ENCODE data around the gene SPTBN1.

SPTBN1 gene

DNA sequence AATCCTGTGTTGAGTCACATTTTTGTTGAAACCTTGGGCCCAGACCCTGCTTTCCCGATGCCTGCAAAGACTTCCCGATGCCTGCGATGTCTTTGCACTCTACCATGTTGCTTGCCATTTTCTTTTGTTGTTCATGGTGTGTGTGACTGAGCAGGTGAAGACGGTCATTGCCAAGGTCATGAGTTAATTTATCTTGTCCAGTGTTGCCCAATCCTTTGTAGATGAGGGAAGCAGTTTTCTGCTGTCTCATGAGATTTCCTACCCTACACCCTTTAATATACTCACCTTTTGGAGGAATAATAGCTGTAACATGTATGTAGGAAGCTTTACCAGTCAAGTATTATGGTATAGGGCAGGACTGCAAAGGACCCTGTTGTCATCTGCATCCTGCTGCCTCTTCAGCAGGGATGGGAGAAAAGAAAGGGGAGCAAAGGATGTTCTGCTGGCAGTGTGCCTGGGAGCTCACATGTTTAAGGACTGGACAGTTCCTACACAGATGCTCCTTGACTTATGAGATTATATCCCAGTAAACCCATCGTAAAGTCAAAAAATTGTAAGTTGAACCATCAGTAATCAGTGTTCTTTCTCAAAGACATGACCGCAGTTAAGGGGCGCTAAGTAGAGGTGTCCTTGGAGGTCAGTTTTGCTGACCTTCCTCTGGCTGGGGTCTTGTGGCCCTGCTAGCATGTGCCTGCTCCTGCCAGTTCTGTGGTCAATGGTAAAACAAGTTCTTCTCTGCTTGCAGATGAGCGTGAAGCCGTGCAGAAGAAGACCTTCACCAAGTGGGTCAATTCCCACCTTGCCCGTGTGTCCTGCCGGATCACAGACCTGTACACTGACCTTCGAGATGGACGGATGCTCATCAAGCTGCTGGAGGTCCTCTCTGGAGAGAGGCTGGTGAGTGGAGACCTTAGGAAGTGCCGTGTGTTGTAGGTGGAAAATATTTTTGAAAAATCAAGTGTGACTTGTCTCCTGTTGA, 142.5 kb downstream of the SPTBN1 start (continued):
- TF ChIP-seq, protein P1, sequence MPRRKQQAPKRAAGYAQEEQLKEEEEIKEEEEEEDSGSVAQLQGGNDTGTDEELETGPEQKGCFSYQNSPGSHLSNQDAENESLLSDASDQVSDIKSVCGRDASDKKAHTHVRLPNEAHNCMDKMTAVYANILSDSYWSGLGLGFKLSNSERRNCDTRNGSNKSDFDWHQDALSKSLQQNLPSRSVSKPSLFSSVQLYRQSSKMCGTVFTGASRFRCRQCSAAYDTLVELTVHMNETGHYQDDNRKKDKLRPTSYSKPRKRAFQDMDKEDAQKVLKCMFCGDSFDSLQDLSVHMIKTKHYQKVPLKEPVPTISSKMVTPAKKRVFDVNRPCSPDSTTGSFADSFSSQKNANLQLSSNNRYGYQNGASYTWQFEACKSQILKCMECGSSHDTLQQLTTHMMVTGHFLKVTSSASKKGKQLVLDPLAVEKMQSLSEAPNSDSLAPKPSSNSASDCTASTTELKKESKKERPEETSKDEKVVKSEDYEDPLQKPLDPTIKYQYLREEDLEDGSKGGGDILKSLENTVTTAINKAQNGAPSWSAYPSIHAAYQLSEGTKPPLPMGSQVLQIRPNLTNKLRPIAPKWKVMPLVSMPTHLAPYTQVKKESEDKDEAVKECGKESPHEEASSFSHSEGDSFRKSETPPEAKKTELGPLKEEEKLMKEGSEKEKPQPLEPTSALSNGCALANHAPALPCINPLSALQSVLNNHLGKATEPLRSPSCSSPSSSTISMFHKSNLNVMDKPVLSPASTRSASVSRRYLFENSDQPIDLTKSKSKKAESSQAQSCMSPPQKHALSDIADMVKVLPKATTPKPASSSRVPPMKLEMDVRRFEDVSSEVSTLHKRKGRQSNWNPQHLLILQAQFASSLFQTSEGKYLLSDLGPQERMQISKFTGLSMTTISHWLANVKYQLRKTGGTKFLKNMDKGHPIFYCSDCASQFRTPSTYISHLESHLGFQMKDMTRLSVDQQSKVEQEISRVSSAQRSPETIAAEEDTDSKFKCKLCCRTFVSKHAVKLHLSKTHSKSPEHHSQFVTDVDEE (CRISPR knock-in tag; IDR thresholded peaks at IDR 0.05) = no peak
- TF ChIP-seq ISL1 (CRISPR knock-in tag; IDR thresholded peaks at IDR 0.05) (no peak), RARB (CRISPR knock-in tag; IDR thresholded peaks at IDR 0.05) (no peak), TCF4 (CRISPR knock-in tag; IDR thresholded peaks at IDR 0.05; ENCODE audit: borderline replicate concordance) (no peak), ARNTL (CRISPR knock-in tag; IDR thresholded peaks at IDR 0.05; ENCODE audit: borderline replicate concordance, low read depth) (no peak), ESRRG (CRISPR knock-in tag; IDR thresholded peaks at IDR 0.05) (no peak), BACH2 (CRISPR knock-in tag; IDR thresholded peaks at IDR 0.05; ENCODE audit: borderline replicate concordance) (no peak), ZNF70 (CRISPR knock-in tag; IDR thresholded peaks at IDR 0.05) (no peak), TOX (CRISPR knock-in tag; IDR thresholded peaks at IDR 0.05; ENCODE audit: borderline replicate concordance) (no peak)
- TF ChIP-seq, protein P2, sequence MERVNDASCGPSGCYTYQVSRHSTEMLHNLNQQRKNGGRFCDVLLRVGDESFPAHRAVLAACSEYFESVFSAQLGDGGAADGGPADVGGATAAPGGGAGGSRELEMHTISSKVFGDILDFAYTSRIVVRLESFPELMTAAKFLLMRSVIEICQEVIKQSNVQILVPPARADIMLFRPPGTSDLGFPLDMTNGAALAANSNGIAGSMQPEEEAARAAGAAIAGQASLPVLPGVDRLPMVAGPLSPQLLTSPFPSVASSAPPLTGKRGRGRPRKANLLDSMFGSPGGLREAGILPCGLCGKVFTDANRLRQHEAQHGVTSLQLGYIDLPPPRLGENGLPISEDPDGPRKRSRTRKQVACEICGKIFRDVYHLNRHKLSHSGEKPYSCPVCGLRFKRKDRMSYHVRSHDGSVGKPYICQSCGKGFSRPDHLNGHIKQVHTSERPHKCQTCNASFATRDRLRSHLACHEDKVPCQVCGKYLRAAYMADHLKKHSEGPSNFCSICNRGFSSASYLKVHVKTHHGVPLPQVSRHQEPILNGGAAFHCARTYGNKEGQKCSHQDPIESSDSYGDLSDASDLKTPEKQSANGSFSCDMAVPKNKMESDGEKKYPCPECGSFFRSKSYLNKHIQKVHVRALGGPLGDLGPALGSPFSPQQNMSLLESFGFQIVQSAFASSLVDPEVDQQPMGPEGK (CRISPR knock-in tag; IDR thresholded peaks at IDR 0.05; ENCODE audit: borderline replicate concordance) = no peak

DNA sequence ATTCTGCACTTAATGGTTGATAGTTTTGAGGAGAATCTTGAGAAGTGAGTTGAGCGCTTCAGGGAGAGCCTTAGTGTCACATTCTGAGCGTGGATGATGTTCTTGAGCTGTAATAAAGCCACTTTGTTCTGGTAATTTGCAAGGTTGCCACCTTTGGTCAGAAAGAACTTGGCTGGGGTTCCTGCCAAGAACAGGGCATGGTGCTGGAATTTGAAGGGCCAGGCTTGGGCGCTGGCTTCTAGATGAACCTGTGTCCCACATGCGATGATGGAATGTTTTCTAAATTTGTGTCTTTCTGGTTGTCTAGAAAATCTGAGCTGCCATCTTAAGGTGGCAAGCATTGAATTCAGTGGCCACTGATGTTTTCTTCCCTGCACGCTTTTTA, 143.2 kb downstream of the SPTBN1 start:
- ATAC-seq = no peak
- no peak for TF ChIP-seq RARB (CRISPR knock-in tag; IDR thresholded peaks at IDR 0.05)
- TF ChIP-seq, protein P3, sequence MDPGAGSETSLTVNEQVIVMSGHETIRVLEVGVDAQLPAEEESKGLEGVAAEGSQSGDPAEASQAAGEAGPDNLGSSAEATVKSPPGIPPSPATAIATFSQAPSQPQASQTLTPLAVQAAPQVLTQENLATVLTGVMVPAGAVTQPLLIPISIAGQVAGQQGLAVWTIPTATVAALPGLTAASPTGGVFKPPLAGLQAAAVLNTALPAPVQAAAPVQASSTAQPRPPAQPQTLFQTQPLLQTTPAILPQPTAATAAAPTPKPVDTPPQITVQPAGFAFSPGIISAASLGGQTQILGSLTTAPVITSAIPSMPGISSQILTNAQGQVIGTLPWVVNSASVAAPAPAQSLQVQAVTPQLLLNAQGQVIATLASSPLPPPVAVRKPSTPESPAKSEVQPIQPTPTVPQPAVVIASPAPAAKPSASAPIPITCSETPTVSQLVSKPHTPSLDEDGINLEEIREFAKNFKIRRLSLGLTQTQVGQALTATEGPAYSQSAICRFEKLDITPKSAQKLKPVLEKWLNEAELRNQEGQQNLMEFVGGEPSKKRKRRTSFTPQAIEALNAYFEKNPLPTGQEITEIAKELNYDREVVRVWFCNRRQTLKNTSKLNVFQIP (CRISPR knock-in tag; IDR thresholded peaks at IDR 0.05; ENCODE audit: borderline replicate concordance, low read depth) = no peak
- TF ChIP-seq ZC3H10 (CRISPR knock-in tag; IDR thresholded peaks at IDR 0.05) = no peak
- no peak for TF ChIP-seq ZFP30 (CRISPR knock-in tag; IDR thresholded peaks at IDR 0.05)
- no peak for TF ChIP-seq GLIS3 (CRISPR knock-in tag; IDR thresholded peaks at IDR 0.05)
- TF ChIP-seq PPARA (CRISPR knock-in tag; IDR thresholded peaks at IDR 0.05; ENCODE audit: borderline replicate concordance) = no peak
- TF ChIP-seq ZNF8 (CRISPR knock-in tag; IDR thresholded peaks at IDR 0.05) = no peak
- no peak for TF ChIP-seq TCF4 (CRISPR knock-in tag; IDR thresholded peaks at IDR 0.05; ENCODE audit: borderline replicate concordance)
- TF ChIP-seq TOX (CRISPR knock-in tag; IDR thresholded peaks at IDR 0.05; ENCODE audit: borderline replicate concordance) = no peak
- TF ChIP-seq BACH2 (CRISPR knock-in tag; IDR thresholded peaks at IDR 0.05; ENCODE audit: borderline replicate concordance) = no peak
- TF ChIP-seq ISL1 (CRISPR knock-in tag; IDR thresholded peaks at IDR 0.05) = no peak
- TF ChIP-seq, protein P1 (CRISPR knock-in tag; IDR thresholded peaks at IDR 0.05) = no peak

DNA sequence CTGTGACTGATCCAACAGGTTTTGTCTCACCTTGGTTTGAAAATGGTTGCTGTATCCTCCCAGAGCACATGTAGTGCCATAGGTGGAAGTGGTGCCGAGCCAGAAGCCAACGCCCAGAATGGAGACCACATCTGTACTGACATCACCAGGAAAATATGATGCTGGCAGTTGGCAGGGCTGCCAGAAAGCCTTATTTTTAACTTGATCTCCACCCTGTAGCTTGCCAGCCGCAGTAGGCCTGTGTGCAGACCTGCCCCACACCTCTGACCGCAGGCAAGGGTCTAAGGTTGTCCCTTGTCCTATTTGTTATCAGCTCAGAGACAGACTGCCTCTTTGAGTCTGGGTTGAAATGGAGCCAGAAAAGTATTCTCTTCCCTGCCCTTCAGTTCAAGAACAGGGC, 143.8 kb downstream of the SPTBN1 start:
- no peak for ATAC-seq
- TF ChIP-seq, protein P1 (CRISPR knock-in tag; IDR thresholded peaks at IDR 0.05) = no peak
- no peak for TF ChIP-seq ZNF8 (CRISPR knock-in tag; IDR thresholded peaks at IDR 0.05)
- TF ChIP-seq, protein P4, sequence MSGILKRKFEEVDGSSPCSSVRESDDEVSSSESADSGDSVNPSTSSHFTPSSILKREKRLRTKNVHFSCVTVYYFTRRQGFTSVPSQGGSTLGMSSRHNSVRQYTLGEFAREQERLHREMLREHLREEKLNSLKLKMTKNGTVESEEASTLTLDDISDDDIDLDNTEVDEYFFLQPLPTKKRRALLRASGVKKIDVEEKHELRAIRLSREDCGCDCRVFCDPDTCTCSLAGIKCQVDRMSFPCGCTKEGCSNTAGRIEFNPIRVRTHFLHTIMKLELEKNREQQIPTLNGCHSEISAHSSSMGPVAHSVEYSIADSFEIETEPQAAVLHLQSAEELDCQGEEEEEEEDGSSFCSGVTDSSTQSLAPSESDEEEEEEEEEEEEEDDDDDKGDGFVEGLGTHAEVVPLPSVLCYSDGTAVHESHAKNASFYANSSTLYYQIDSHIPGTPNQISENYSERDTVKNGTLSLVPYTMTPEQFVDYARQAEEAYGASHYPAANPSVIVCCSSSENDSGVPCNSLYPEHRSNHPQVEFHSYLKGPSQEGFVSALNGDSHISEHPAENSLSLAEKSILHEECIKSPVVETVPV (CRISPR knock-in tag; IDR thresholded peaks at IDR 0.05) = no peak
- TF ChIP-seq SNAI2 (CRISPR knock-in tag; IDR thresholded peaks at IDR 0.05) = no peak
- TF ChIP-seq, protein P5, sequence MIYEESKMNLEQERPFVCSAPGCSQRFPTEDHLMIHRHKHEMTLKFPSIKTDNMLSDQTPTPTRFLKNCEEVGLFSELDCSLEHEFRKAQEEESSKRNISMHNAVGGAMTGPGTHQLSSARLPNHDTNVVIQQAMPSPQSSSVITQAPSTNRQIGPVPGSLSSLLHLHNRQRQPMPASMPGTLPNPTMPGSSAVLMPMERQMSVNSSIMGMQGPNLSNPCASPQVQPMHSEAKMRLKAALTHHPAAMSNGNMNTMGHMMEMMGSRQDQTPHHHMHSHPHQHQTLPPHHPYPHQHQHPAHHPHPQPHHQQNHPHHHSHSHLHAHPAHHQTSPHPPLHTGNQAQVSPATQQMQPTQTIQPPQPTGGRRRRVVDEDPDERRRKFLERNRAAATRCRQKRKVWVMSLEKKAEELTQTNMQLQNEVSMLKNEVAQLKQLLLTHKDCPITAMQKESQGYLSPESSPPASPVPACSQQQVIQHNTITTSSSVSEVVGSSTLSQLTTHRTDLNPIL (CRISPR knock-in tag; IDR thresholded peaks at IDR 0.05; ENCODE audit: low read depth) = no peak
- TF ChIP-seq ZNF70 (CRISPR knock-in tag; IDR thresholded peaks at IDR 0.05) = no peak
- no peak for TF ChIP-seq GLIS3 (CRISPR knock-in tag; IDR thresholded peaks at IDR 0.05)
- no peak for TF ChIP-seq ZNF565 (CRISPR knock-in tag; conservative IDR thresholded peaks at IDR 0.05; ENCODE audit: low read depth)
- TF ChIP-seq ZFP30 (CRISPR knock-in tag; IDR thresholded peaks at IDR 0.05) = no peak
- no peak for TF ChIP-seq TOX (CRISPR knock-in tag; IDR thresholded peaks at IDR 0.05; ENCODE audit: borderline replicate concordance)
- no peak for TF ChIP-seq ESRRG (CRISPR knock-in tag; IDR thresholded peaks at IDR 0.05)
